Stomach (tissue), 9 donors: ENCODE measurements around the gene ABCD2. TPM values are rescaled to one million over a fixed set of nuclear protein-coding genes. Genes with fewer than 3 reads are reported as not detected.

Source experiments
- DNase-seq, 2 donors: peaks; one replicate each; pipeline versions ENCODE4 v3.0.0 to v3.0.0-alpha.2; 2013 to 2019
- H3K27ac ChIP-seq, 5 donors: fragments of 200-600 bp in 4 of 5; sonication (generic) in 4 of 5; one replicate each; pipeline ENCODE4 v1.5.1; 2013 to 2019; ENCODE audit warnings: mild to moderate bottlenecking in 1 of 5, moderate library complexity in 1 of 5
- H3K27me3 ChIP-seq, 3 donors: fragments of 200-600 bp; sonication (generic); one replicate each; pipeline ENCODE4 v1.5.1; 2017 to 2019; ENCODE audit warnings: mixed run types in 1 of 3
- H3K36me3 ChIP-seq, 4 donors: fragments of 200-600 bp; sonication (generic); 1 replicate in 3 of 4; 2 replicates in 1 of 4; pipeline ENCODE4 v1.5.1; 2016 to 2019
- H3K4me1 ChIP-seq, 4 donors: fragments of 200-600 bp; sonication (generic); one replicate each; pipeline ENCODE4 v1.5.1; 2016 to 2019
- H3K4me3 ChIP-seq, 4 donors: fragments of 200-600 bp; sonication (generic) in 3 of 4; one replicate each; pipeline ENCODE4 v1.5.1; 2016 to 2019; ENCODE audit warnings: mild to moderate bottlenecking in 1 of 4
- H3K9me3 ChIP-seq, 4 donors: fragments of 200-600 bp; sonication (generic); one replicate each; pipeline ENCODE4 v1.5.1; 2016 to 2019
- CTCF ChIP-seq, 7 experiments: fragments of 450-650 bp in 4 of 7; fragments of 200-600 bp in 3 of 7; sonication (generic) in 3 of 7; IDR thresholded peaks; one replicate each; pipeline ENCODE4 v1.5.1; 2016 to 2019; ENCODE audit warnings: antibody characterized with exemption in 7 of 7, control low read depth in 2 of 7, mild to moderate bottlenecking in 1 of 7
- EP300 ChIP-seq: sonication (generic); formaldehyde crosslinking; IDR thresholded peaks from one replicate; pipeline ENCODE4 v1.6.1; 2017; ENCODE audit warnings: antibody characterized with exemption
- POLR2A ChIP-seq, 4 donors: fragments of 450-650 bp; IDR thresholded peaks; one replicate each; pipeline ENCODE4 v1.6.1; 2016; ENCODE audit warnings: antibody characterized with exemption in 4 of 4, control low read depth in 2 of 4, mild to moderate bottlenecking in 1 of 4, moderate library complexity in 1 of 4
- POLR2AphosphoS5 ChIP-seq, 3 donors: sonication (generic); formaldehyde crosslinking; IDR thresholded peaks; one replicate each; pipeline ENCODE4 v1.6.1; 2016; ENCODE audit warnings: antibody characterized with exemption in 3 of 3
- WGBS, 5 donors: extraction: QIAGEN DNeasy Blood & Tissue Kit in 3 of 5; methylation state at CpG; one replicate each; pipeline versions ENCODE4 v1.1.5 to v1.1.7; 2013 to 2018; 5-methylcytosine and 5-hydroxymethylcytosine counted together
- intact Hi-C: fragments of 100-400 bp; cut with DNase I; formaldehyde crosslinking; loops from one replicate; pipeline ENCODE4 v1.15.1; 2023; ENCODE audit warnings: low total_unique reads
- polyA plus RNA-seq, 3 donors: library from polyadenylated mRNA; stranded (reverse); fragments of 200-250 nt; gene quantifications; one replicate each; pipeline ENCODE4 v1.2.3, GENCODE V29; 2013
- total RNA-seq, 5 donors: library from RNA; depleted of rRNA; stranded (reverse); fragments of >200 nt; gene quantifications; one replicate each; pipeline versions ENCODE4 v1.1.0 to v1.2.3, GENCODE V29; 2014 to 2016
- donor health status: healthy with polysubstance abuse.
- donor health status: Bipolar disorder and iron deficiency.
- donor health status: healthy.

Gene ABCD2
- total and polyA plus RNA-seq, 8 donors, result 0.06 to 4.9 (median 0.72) TPM; not detected in 2

- DNase-seq, result no peak
- WGBS, 5 donors, result 48 to 63% (median 51%) methylated on average over 1 of the region's 1 CpG
- H3K36me3 ChIP-seq, result no peaks in the 10 kb centered on the region
- H3K27ac ChIP-seq, result no peak overlapping the region
- H3K9me3 ChIP-seq, result no peaks in the 10 kb centered on the region
- H3K27me3 ChIP-seq, result no peaks in the 10 kb centered on the region
- H3K4me3 ChIP-seq, result no peak overlapping the region
- TF ChIP-seq EP300 (no peak), POLR2A (IDR thresholded peaks at IDR 0.05) (no peak), CTCF (IDR thresholded peaks at IDR 0.05) (no peak), POLR2AphosphoS5 (IDR thresholded peaks at IDR 0.05) (no peak)
- H3K4me1 ChIP-seq, result no peaks in the 10 kb centered on the region
- intact Hi-C loops, result no loop called here
Observed at GRCh38 chr12:39643052-39643451, 23.4 kb upstream of the ABCD2 start.

GRCh38 chr12:39638840-39639239, 19.2 kb upstream of the ABCD2 start:
- Histone ChIP-seq H3K4me3 (no peak overlapping the region), H3K9me3 (no peaks in the 10 kb centered on the region), H3K4me1 (no peaks in the 10 kb centered on the region), H3K27ac (no peak overlapping the region), H3K27me3 (no peaks in the 10 kb centered on the region), H3K36me3 (no peaks in the 10 kb centered on the region)
- WGBS, 5 donors, result 68 to 83% (median 74%) methylated on average over 2 of the region's 2 CpGs
- intact Hi-C loops, result no loop called here
- DNase-seq, result no peak
- TF ChIP-seq EP300 (no peak), CTCF (IDR thresholded peaks at IDR 0.05) (no peak), POLR2AphosphoS5 (IDR thresholded peaks at IDR 0.05) (no peak), POLR2A (IDR thresholded peaks at IDR 0.05) (no peak)

- no peak for DNase-seq
- intact Hi-C loops, result no loop called here
- H3K27me3 ChIP-seq, result no peaks in the 10 kb centered on the region
- H3K27ac ChIP-seq, result no peak overlapping the region
- H3K4me3 ChIP-seq, result no peak overlapping the region
- no peaks in the 10 kb centered on the region for H3K9me3 ChIP-seq
- TF ChIP-seq CTCF (IDR thresholded peaks at IDR 0.05) (no peak), EP300 (no peak), POLR2A (IDR thresholded peaks at IDR 0.05) (no peak)
- no peaks in the 10 kb centered on the region for H3K36me3 ChIP-seq
- H3K4me1 ChIP-seq, result no peaks in the 10 kb centered on the region
Observed at GRCh38 chr12:39638178-39638577, 18.6 kb upstream of the ABCD2 start.

DNA sequence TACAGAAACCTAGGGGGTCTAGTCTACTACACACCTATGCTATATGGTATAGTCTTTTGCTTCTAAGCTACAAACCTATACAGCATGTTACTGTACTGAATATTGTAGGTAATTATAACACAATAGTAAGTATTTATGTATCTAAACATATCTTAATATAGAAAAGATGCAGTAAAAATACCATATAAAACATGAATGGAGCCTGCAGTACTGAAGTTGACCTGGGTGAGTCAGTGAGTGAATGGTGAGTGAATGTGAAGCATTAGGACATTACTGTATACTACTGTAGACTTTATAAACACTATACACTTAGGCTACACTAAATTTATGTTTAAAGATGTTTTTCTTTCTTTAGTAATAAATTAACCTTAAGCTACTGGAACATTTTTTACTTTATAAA, 13.1 kb upstream of the ABCD2 start:
- H3K27ac ChIP-seq, result no peak overlapping the region
- intact Hi-C loops, result no loop called here
- TF ChIP-seq POLR2A (IDR thresholded peaks at IDR 0.05), result no peak
- no peak for TF ChIP-seq CTCF (IDR thresholded peaks at IDR 0.05)
- TF ChIP-seq POLR2AphosphoS5 (IDR thresholded peaks at IDR 0.05), result no peak
- TF ChIP-seq EP300, result no peak
- H3K36me3 ChIP-seq, result no peaks in the 10 kb centered on the region
- H3K9me3 ChIP-seq, result no peaks in the 10 kb centered on the region
- DNase-seq, result no peak
- no peaks in the 10 kb centered on the region for H3K4me1 ChIP-seq
- H3K27me3 ChIP-seq, result no peaks in the 10 kb centered on the region
- no peak overlapping the region for H3K4me3 ChIP-seq

GRCh38 chr12:39628836-39629235, 9.2 kb upstream of the ABCD2 start:
- H3K27ac ChIP-seq, result no peak overlapping the region
- H3K27me3 ChIP-seq, result no peaks in the 10 kb centered on the region
- WGBS, 5 donors, result 50 to 72% (median 60%) methylated on average over 1 of the region's 1 CpG
- intact Hi-C loops, result no loop called here
- DNase-seq, result no peak
- H3K9me3 ChIP-seq, result no peaks in the 10 kb centered on the region
- TF ChIP-seq CTCF (IDR thresholded peaks at IDR 0.05) (no peak), POLR2AphosphoS5 (IDR thresholded peaks at IDR 0.05) (no peak), EP300 (no peak)
- no peak overlapping the region for H3K4me3 ChIP-seq
- H3K36me3 ChIP-seq, result no peaks in the 10 kb centered on the region
- no peaks in the 10 kb centered on the region for H3K4me1 ChIP-seq
